Left hindlimb (tissue), 1 donor: Measurements from ENCODE around the gene WT1.

ENCODE experiments used
- DNase-seq: peaks from one replicate; pipeline ENCODE4 v3.0.0-alpha.2; 2018

The WT1 gene

DNA sequence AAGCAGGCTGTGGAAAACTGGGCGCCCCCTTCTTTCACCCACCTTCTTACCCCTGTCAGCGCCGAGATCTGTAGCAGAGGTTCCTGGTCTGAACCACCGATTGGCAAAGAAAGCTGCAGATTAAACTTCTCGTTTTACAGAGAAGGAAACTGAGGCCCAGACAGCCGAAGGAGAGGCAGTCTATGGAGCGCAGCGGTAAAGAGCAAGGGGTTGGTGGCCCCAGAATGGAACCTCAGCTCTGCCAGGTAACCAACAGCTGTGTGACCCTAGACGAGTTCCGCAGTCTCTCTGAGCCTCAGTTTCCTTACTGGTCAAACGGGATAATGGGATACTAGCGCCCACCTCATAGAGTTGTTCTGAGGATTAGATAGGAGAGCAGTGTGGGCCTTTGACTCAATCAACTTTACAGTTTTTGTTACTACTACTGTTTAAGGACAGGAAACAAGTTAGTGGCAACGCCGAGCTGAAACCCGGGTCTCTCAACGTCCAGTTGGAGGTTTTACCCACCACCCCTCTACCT lies 3.1 kb upstream of the WT1 start:
- no peak for DNase-seq

DNA sequence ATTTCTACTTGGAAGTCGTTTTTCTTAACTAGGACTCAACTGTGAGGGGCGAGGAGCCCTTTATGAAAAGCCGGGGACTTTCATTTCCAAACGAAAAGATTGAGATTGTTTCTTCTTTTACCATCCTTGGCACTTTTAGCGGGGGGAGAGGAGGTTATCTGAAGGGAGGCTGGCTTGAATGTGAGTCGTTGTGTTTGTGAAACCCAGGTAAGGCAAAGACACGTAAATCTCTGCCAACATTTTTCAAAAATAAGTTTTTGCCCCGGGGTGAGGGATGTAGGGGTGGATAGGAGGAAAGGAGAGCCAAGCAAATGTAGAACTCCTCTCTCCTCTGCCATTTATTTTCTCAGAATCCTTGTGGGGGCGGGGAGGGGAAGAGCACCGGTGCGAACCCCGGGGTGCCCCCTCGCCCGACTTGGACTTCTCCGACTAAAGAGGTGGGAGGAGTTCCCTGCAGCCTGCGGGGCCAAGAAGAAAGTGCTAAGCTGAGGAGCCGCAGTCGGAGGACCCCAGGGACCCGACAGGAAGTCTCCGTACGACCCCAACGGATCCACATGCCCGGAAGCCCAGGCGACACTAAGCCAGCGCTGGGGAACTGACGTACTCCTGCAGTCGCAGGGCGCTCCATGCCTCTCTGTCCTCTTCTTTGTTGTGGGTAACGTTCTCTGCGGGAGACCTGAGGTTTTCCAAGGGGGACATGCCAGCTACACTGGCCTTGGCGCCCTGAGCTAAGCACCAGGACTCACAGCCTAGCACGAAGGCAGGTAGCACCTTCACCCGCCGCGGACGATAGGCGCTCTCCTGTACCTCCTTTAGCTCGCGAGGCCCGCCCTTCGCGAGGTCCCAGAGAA lies 2.4 kb upstream of the WT1 start:
- no peak for DNase-seq

DNA sequence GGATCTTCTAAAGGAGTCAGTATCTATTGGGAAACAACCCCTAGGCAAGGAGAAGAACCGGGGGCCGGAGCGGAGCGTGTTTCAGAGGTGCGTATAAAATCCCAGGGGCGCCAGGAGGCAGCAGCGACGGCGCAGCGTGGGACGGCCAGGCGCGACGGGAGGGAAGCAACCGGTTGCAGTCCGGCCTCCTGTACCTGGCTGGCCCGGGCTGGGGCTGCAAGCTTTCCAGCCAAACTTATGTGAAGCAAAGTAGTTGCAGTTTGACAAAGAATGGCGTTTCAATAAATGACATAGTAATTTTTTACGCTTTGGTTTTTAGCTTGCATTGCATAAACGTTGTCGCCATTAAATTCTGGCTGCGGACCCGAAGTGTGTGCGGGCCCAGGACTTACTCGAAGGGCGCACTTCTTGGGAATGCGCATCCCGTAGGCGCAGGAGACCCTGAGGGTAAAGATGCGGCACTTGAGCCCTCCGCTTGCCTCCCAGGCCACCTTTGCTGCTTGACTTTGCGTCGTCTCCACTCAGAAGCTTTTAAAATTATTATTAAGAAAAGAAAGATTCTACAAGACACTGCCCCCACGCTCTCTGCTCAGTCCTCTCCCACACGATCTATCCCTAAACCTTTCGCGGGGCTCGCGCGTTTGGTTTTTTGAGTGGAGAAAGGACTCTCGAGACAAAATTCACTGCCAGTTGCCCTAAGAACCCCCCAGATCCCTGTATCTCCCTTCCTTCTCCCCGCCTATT lies 1.6 kb upstream of the WT1 start:
- DNase-seq: no peak

DNA sequence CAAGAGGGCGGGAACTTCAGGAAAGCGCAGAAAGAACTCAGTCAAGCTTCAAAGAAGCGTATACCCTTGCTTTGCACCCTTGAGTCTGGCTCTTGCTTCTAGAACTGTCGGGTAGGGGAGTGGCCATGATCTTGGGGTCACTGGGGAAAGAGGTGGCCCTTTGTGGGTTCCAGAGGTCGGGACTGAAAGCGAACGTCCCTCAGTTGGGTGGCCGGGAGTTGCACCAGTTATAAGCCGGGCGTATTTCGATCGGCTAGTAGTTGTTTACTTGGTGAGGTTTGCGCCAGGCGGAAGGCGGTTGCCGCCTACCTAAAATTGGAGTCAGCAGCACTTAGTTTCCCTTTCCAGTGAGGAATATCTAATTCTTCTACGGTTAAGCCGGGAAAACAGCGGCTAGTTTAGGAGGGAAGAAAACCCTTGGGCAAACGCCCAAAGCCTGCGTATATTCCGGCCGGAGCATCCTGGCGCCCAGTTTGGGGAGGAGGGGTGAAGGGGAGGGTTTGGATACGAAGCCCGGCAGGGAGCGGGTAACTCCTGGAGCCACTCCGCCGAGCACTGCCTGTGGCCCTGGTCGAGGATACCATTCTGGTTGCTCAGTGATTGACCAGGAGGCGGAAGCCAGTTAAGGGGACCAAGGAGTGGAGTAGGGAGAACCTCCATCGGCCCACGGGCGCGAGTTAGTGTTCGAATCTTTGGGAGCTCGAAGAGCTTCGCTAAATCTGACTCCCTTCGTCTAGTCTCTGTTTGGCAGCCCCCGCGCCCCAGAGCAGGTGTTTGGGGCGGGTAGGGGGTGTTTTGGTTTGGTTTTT lies 807 bp upstream of the WT1 start:
- DNase-seq: no peak

DNA sequence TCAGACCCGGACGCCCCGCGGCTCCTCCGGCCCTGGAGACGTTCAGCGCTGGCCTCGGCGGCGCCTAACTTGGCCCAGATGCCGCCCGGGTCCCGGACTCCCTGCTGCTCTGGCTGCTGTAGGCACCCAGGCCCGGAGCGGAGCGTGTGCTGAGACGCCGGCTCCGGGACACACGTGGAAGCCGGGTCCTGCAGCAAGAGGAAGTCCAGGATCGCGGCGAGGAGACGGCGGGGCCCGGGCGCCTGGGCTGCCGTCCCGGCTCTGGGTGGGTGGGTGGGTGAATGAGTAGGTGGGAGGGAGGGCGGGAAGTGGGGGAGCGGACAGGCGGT lies 223 bp downstream of the WT1 start:
- no peak for DNase-seq

DNA sequence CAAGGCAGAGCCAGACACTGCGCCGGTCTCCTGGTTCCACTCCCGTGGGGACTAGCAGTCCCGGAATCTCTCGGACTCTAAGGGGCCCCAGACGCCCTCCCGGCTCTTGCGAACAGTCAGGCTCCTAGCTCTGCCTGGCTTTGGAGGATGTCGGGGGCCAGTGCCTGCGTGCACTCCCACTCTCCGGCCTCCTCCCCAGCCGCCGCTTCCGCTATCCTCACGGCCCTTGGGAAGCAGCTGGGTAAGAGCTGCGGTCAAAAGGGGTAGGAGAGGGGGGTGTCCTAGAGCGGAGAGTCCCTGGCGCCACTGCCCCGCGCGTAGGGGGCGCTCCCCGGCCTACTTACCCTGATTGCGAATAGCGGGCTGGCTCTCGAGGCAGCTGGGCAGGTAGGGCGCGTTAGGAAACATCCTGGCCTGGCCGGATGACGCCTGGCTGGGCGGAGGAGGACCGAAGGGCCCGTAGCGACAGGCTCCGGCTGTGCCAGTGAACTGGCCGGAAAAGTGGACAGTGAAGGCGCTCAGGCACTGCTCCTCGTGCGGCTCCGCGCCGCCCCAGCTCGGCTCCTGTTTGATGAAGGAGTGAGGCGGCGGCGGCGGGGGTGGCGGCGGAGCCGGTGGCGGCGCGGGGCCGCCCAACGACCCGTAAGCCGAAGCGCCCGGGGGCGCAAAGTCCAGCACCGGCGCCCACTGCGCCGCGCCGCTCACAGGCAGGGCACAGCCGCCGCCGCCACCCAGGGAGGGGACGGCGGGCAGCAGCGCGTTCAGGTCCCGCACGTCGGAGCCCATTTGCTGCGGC lies 785 bp downstream of the WT1 start:
- DNase-seq: no peak

DNA sequence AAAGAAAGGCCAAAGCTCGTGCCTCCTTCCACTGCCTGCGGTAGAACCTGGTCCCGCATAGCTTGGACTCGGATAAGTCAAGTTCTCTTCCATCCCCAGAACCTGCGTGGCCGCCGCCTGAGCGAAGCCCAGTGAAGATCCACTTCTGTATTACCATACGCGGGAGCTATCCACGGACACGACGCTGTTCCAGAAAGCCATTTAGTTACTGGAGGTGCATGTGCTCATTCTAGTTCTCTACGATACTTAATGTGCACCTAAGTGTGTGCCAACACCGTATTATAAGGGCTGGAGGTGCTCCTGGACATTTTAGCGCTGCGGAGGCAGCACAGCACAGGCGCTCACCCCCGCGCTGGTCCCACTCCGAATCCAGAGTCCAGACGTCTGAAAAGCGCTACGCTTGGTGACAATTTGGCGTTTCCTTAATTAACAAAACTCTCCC lies 1.4 kb downstream of the WT1 start:
- no peak for DNase-seq

DNA sequence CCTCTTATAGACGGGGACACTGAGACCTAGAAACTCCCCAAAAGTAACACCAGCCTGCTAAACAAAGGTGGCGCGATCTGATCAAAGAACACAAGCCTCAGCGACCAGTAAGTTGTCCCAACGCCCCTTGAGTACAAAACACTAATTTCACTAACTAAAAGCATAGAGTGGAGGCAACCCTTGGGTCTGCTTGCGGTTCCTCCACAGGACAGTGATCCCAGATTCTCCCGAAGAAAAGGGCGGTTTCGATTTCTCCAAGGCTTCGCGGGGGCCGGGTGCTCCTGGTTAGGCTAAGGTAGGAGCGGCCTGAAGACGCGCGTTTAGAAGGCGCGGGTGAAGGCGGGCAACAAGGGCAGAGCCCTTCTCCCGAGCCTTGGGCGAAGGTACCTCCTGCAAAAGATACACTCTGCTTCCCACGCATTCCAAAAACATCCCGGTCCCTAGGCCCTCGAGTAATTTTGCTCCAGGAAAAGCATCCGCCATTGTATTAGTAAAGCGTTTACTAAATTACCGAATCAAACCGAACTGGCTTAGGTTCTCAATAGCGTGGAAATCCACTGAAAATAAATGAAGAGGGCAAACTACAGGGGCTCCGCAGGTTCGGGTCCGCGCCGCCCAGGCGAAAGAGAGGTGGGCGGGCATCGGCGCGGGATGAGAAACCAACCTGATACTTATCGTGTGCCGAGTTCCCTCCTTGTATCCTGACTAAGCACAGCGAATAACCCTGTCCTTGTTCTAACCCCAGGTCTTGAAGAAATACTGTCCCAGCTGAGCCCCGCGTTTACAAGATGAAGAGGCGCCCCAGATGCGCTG lies 2.0 kb downstream of the WT1 start:
- no peak for DNase-seq

DNA sequence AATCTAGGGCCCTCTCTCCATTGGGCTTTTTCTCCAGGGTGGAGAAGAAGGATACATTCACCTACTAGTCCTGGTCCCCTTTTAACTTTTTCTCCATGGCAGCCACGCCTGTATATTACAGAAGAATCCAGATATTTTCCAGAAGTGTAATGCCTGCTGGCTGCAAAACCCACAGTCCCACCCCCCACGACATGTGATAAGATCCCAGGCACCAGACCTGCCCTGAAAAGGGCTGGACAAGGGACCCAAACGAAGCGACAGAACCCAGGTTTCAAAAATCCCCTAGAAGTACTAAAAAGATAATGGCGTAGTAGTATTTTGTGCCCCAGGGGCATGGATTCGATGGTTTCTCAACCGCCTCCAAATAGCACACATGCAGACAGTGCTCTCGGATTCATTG lies 2.8 kb downstream of the WT1 start:
- no peak for DNase-seq

DNA sequence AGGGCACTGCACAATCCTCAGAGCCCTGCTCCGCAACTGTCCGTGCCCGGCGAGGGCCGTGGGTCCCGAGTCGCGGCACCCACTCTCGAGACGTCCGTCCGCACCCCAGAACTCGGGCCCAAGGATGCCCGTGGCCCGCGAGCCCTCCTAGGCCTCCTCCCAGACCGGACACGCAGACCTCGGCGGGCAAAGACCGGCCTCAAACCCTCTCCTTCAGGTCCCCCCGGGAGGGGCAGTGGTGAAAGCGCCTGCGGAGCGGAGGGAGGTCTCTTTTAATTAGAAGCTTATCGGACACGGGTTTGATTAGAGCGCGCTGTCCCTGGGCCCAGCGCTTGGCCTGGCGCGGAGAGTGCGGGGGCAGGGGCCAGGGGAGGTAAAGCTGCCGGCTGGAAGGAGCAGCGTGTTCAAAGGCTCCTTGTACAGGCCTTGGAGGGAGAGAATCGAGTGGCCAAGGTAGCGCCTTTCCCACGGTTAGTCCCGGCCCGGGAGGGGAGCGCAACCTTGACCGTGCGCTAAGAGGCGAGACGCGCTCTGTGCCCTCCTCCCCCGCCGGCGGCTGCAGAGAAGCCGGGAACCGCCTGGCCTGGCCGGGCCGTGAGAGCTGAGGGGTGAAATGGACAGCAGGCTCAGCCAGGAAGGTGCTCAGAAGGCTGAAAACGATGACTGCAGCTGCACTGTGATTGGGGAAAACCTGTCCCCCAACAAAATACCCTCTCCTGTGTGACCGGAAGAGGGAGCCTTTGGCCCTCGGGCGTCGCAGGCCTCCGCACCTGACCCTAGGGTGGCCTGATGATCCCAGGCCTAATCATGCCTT lies 4.6 kb downstream of the WT1 start:
- DNase-seq: no peak

DNA sequence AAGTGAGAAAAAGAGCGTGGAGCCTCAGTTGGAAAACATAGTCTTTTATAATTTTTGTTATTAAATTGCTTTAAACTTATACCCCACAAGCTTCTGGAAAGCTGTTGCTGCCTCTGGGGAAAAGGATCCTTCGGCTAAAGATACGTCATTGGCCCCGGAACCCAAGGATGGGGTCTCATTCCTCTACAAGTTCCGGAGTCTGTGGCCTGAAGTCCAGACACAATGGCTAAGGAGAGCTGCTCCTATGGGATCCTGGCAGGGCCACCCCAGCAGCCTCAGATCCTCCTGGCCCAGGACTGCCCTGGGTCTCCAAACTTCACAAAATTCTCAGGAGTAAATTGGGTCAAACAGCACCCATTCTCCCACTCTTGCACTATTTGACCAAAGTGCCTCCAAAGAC lies 5.9 kb downstream of the WT1 start:
- no peak for DNase-seq

DNA sequence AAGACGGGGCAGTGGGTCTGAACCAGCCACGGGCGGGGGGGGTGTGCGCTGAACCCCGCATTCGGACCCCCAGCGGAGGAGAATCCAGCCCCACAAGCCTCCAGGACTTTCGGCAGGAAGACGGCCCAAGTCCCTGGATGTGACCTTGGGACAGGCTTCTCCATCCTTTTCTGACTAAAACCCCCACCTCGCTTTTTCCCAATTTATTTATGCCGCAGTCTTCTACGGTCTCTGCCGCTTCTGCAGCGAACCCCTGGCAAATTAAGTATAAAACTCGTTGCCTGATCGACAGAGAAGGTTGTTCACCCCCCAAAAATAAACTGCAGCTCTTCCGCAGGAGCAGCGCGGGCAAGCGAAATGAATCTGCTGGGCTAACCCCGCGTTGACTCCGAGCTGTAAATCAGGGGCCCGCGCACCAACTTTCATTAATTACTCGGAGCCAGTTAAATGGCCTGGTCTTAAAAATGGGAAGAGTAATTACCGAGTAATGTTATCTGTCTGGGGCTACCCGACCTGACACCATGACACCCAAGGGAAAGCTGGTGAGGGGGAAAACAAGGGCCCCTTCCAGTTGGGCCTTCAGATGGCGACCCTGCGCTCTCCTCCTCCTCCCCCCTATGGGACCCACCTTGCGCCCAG lies 6.6 kb downstream of the WT1 start:
- no peak for DNase-seq

DNA sequence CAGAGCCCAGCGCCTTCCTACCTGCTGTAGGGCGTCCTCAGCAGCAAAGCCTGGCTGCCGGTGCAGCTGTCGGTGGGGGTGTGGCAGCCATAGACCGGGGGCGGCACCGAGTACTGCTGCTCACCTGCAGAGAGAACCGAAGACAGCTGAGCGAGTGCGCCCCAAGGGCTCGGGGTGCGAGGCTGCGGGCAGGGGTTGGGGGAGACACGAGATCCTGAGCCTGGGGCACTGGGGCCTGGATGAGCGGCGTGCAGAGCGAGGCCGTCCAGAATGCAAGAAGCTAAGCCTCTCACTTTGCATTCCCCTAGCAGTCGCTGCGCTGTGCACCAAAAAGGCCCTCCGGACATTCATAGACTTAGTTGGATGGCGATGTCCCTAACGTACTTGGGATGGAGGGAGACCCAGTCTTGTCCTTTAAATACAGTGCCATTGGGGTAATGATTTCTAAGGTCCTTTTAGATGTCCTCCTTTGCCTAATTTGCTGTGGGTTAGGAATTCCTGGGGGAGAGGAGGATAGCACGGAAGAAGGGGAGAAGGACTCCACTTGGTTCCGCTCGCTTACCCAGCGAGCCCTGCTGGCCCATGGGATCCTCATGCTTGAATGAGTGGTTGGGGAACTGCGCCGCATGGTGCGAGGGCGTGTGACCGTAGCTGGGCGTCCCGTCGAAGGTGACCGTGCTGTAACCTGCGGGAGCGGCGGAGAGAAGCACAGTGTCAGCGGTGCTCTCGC lies 7.2 kb downstream of the WT1 start:
- DNase-seq: no peak

DNA sequence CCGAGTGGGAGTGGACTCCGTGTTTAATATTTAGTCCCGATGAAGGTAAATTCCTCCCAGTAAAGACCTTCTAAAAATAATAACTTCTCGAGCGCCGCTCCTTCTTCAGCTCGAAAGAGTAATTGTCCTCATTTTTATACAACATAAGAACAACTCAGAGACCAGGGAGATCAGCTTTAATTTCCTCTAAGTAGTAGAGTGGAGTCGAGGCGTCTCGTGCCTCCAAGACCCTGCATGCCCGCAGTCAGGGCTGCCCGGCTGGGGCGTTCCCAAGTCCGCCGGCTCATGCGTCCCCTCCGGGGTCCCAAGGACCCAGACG lies 7.8 kb downstream of the WT1 start:
- DNase-seq: no peak

DNA sequence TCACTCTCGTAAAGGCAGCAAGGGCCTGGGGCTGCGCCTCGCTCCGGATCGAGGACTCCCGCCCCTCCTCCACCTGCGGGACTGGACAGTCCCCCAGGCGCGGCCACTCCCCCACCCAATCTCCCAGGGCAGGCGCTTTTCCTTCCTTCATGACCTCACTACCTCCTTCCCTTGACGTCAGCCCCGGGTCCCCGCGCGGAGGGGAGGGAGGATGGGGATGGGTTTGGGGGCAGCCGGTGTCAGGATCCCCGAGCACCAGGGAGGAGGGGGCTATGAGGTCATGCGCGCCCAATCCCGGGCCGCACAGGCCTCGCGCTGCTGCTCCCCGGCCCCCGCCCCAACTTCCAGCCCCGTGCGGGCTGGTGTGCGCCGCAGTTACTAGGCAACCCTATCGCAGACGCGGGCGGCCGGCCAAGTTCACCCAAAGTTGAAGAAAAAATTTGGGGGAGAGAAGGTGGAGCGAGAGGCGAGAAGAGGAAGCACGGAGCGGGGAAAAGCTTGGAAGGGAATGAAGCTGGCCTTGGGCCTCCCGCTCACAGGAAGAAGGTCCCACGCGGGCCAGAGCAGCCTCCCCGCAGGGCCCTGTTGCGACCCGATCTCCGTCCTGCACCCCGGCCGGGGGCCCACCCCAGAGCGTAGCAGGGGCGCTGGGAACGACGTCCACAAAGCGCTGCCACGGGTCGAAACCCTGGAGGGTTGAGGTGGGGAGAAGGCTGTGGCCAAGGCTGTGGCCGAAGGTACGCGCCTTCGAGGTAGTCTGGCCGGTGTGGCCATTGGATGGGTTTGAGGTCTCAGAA lies 8.3 kb downstream of the WT1 start:
- DNase-seq: no peak

DNA sequence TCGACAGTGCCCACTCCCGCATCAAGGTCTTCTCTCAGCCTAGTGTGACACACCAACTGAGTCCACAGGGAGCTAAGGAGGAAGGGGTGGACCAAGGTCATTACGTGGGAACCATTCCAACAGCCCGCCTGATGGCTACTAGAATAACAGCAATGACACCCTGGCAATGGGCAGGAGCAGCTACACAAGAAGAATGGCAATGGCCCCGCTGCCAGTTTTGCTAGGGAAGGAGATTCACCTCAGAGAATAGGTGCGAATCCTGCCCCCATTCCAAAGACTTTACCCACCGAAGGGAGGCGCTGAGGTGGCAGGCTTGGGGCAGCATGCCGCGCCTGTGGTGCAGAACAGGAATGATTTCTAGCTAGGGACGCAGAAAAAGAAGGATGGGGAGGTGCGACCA lies 9.1 kb downstream of the WT1 start:
- DNase-seq: no peak

DNA sequence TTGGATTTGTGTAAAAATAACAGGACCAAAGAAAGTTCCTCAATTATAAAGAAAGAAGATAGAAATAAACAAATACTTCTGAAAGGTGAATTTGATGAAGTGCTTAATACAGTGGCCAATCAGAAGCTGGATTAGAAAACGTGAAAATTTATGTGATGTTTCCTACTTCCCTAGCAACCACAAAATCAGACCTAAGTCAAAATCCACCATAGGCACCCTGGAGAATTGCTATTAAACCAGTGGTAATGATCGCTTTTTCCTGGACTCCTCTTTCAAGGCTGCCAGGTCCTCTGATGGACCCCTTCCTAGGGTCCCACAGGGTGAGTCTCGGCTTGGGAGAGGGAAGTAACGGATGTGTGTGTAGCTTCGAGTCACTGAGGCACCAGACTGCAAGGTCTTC lies 9.6 kb downstream of the WT1 start:
- no peak for DNase-seq

DNA sequence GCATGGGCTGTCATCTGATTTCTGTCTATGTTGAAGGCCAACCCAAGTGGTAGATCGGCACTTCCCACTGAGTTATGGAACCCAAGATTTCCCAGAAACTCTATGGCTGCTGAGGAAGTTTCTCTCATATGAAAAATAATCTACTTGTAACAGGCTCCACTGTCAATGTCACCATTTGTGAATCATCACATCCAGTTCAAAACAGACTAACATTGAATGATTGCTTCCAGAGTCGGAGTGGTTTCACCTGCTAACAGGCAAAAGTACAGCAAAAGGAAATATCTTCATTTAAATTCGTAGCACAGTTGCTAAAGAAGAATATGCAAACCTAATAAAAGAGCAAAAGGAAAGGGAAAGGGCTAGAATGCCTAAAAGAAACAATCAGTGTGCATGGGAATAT lies 12.8 kb downstream of the WT1 start:
- DNase-seq: no peak

DNA sequence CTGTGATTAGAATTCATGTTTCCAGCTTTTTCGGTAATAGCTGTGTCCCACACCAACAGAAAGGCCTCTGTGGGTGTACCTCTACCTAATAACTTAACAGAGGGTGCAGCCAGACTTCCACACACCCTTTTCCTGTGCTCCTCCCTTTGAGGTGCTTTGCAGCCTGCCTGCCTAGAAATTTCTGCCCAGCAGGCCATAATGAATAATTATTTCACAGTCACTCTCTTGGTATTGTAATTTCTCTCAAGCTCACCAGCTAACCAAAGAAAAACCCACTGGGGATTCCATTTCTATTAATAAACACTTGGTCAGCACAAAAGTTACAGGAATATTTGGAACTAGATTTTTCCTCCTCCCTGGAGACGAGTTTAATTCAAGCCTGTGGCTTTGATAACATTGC lies 13.3 kb downstream of the WT1 start:
- DNase-seq: no peak
